CD4-positive, CD25-positive, alpha-beta regulatory T cell (primary cell): ENCODE data around the gene NUP210. TPM values are rescaled to one million over a fixed set of nuclear protein-coding genes. Genes with fewer than 3 reads are reported as not detected.

Experiments used
- ATAC-seq, 2 donors: fragments of 150-1000 bp; cut with Tn5 transposase; one replicate each; pipeline ENCODE4 v1.10.0; 2021; ENCODE audit warnings: low read depth in 2 of 2, moderate number of reproducible peaks in 2 of 2, moderate library complexity in 1 of 2
- DNase-seq, 3 donors: peaks; one replicate each; pipeline versions ENCODE4 v3.0.0 to v3.0.0-alpha.2; 2012 to 2022; ENCODE audit warnings: mixed read lengths in 1 of 3
- H3K27ac ChIP-seq: one replicate; pipeline ENCODE4 v1.7.0; 2013; ENCODE audit warnings: mild to moderate bottlenecking, low read length; ENCODE audit not compliant: insufficient read depth, poor library complexity, severe bottlenecking
- H3K27me3 ChIP-seq: one replicate; pipeline ENCODE4 v1.7.0; 2013; ENCODE audit warnings: low read length; ENCODE audit not compliant: control insufficient read depth, insufficient read depth
- H3K36me3 ChIP-seq: one replicate; pipeline ENCODE4 v1.7.0; 2013; ENCODE audit warnings: mild to moderate bottlenecking, low read length, moderate library complexity; ENCODE audit not compliant: control insufficient read depth, insufficient read depth
- H3K4me1 ChIP-seq: 2 replicates; pipeline ENCODE4 v1.7.0; 2013; ENCODE audit warnings: mild to moderate bottlenecking, low read length; ENCODE audit not compliant: insufficient read depth, control insufficient read depth, poor library complexity, severe bottlenecking
- H3K4me3 ChIP-seq: one replicate; pipeline ENCODE4 v1.7.0; 2013; ENCODE audit warnings: low read depth, mild to moderate bottlenecking, low read length, moderate library complexity
- H3K9me3 ChIP-seq, 2 experiments: 1 replicate in 1 of 2; 2 replicates in 1 of 2; pipeline ENCODE4 v1.7.0; 2013; ENCODE audit warnings: low read length in 2 of 2, mild to moderate bottlenecking in 1 of 2, moderate library complexity in 1 of 2; ENCODE audit not compliant: control insufficient read depth in 2 of 2
- H3K27ac Mint-ChIP-seq, 3 donors: one replicate each; pipeline ENCODE4 v1.8.0; 2020 to 2022; ENCODE audit warnings: mild to moderate bottlenecking in 3 of 3, mixed read lengths in 3 of 3, moderate library complexity in 2 of 3
- H3K27me3 Mint-ChIP-seq: one replicate; pipeline ENCODE4 v1.8.0; 2022; ENCODE audit warnings: mild to moderate bottlenecking, mixed read lengths
- H3K36me3 Mint-ChIP-seq: one replicate; pipeline ENCODE4 v1.8.0; 2020; ENCODE audit warnings: mixed read lengths
- H3K4me1 Mint-ChIP-seq, 4 donors: one replicate each; pipeline ENCODE4 v1.8.0; 2020 to 2022; ENCODE audit warnings: mixed read lengths in 4 of 4, mild to moderate bottlenecking in 1 of 4
- H3K4me3 Mint-ChIP-seq, 4 donors: one replicate each; pipeline ENCODE4 v1.8.0; 2020 to 2022; ENCODE audit warnings: mild to moderate bottlenecking in 4 of 4, mixed read lengths in 4 of 4, moderate library complexity in 3 of 4
- H3K9me3 Mint-ChIP-seq, 7 donors: one replicate each; pipeline ENCODE4 v1.8.0; 2020 to 2022; ENCODE audit warnings: mixed read lengths in 7 of 7, mild to moderate bottlenecking in 3 of 7, moderate library complexity in 2 of 7
- polyA plus RNA-seq, 4 donors: library from polyadenylated mRNA; unstranded; fragments of 300-500 nt; fragmentation: Illumina TruSeq; gene quantifications; one replicate each; pipeline ENCODE4 v1.2.3, GENCODE V29; 2021
- total RNA-seq: library from RNA; stranded (reverse); gene quantifications from one replicate; pipeline ENCODE4 v1.2.3, GENCODE V29; 2022

The NUP210 gene
- total and polyA plus RNA-seq, 5 donors from 2014 or later = 42.4 to 125 (median 45.4) TPM

GRCh38 chr3:13359916-13360315 is 60.2 kb downstream of the NUP210 start:
- Histone ChIP-seq H3K36me3 (peaks cover 91% of the 10 kb centered on the region), H3K4me3 (no peak overlapping the region), H3K27me3 (no peaks in the 10 kb centered on the region), H3K9me3 (no peaks in the 10 kb centered on the region), H3K27ac (no peak overlapping the region), H3K4me1 (no peaks in the 10 kb centered on the region)
- H3K27ac Mint-ChIP-seq = no peak overlapping the region
- peaks cover 0 to 9% (median 3%) of the 10 kb centered on the region in 4 donors for H3K4me1 Mint-ChIP-seq
- peaks cover 47% of the 10 kb centered on the region for H3K36me3 Mint-ChIP-seq
- H3K9me3 Mint-ChIP-seq = no peaks in the 10 kb centered on the region
- H3K4me3 Mint-ChIP-seq = no peak overlapping the region
- ATAC-seq (no peak), DNase-seq (no peak)
- H3K27me3 Mint-ChIP-seq = no peaks in the 10 kb centered on the region

- H3K4me3 ChIP-seq = no peak overlapping the region
- H3K4me1 ChIP-seq = no peaks in the 10 kb centered on the region
- Mint-ChIP-seq H3K9me3 (no peaks in the 10 kb centered on the region), H3K36me3 (peaks cover 57% of the 10 kb centered on the region), H3K4me1 (peaks cover 0 to 9% (median 4%) of the 10 kb centered on the region in 4 donors), H3K4me3 (no peak overlapping the region), H3K27me3 (no peaks in the 10 kb centered on the region), H3K27ac (peak overlapping the region in 2 of 3 donors; percentile 52 to 54)
- H3K9me3 ChIP-seq = no peaks in the 10 kb centered on the region
- no peaks in the 10 kb centered on the region for H3K27me3 ChIP-seq
- ATAC-seq = no peak
- DNase-seq = no peak
- H3K27ac ChIP-seq = no peak overlapping the region
- peaks cover 94% of the 10 kb centered on the region for H3K36me3 ChIP-seq
Observed at GRCh38 chr3:13358643-13359042, 61.5 kb downstream of the NUP210 start.

GRCh38 chr3:13358051-13358450 is 62.1 kb downstream of the NUP210 start:
- H3K27me3 Mint-ChIP-seq = no peaks in the 10 kb centered on the region
- Histone ChIP-seq H3K4me3 (no peak overlapping the region), H3K27me3 (no peaks in the 10 kb centered on the region), H3K9me3 (no peaks in the 10 kb centered on the region), H3K36me3 (peaks cover 94% of the 10 kb centered on the region), H3K4me1 (no peaks in the 10 kb centered on the region), H3K27ac (no peak overlapping the region)
- peaks cover 52% of the 10 kb centered on the region for H3K36me3 Mint-ChIP-seq
- H3K4me3 Mint-ChIP-seq = no peak overlapping the region
- H3K9me3 Mint-ChIP-seq = no peaks in the 10 kb centered on the region
- H3K4me1 Mint-ChIP-seq = peaks cover 0 to 12% (median 6%) of the 10 kb centered on the region in 4 donors
- H3K27ac Mint-ChIP-seq = no peak overlapping the region
- DNase-seq (no peak), ATAC-seq (no peak)

- H3K4me3 ChIP-seq = no peak overlapping the region
- peaks cover 50% of the 10 kb centered on the region for H3K36me3 Mint-ChIP-seq
- DNase-seq = no peak
Observed at GRCh38 chr3:13357074-13357473, 63.0 kb downstream of the NUP210 start.

GRCh38 chr3:13353936-13354542 is 66.1 kb downstream of the NUP210 start:
- ATAC-seq (no peak), DNase-seq (no peak)
- Histone ChIP-seq H3K9me3 (no peaks in the 10 kb centered on the region), H3K4me1 (peaks cover 12% of the 10 kb centered on the region), H3K27ac (no peak overlapping the region), H3K4me3 (no peak overlapping the region), H3K36me3 (peaks cover 88% of the 10 kb centered on the region), H3K27me3 (no peaks in the 10 kb centered on the region)
- no peak overlapping the region for H3K4me3 Mint-ChIP-seq
- H3K27me3 Mint-ChIP-seq = no peaks in the 10 kb centered on the region
- H3K9me3 Mint-ChIP-seq = no peaks in the 10 kb centered on the region
- peaks cover 54% of the 10 kb centered on the region for H3K36me3 Mint-ChIP-seq
- H3K4me1 Mint-ChIP-seq = peaks cover 6 to 34% (median 17%) of the 10 kb centered on the region in 4 donors
- peak overlapping the region; percentile 56 to 93 (median 60) for H3K27ac Mint-ChIP-seq

More at GRCh38 chr3:13357074-13357473, 63.0 kb downstream of the NUP210 start:
- ATAC-seq = no peak
- Mint-ChIP-seq H3K27me3 (no peaks in the 10 kb centered on the region), H3K4me1 (peaks cover 0 to 12% (median 6%) of the 10 kb centered on the region in 4 donors), H3K9me3 (no peaks in the 10 kb centered on the region), H3K4me3 (peak overlapping the region in 1 of 4 donors; percentile 59), H3K27ac (peak overlapping the region in 2 of 3 donors; percentile 31 to 78)
- Histone ChIP-seq H3K36me3 (peaks cover 96% of the 10 kb centered on the region), H3K27ac (no peak overlapping the region), H3K9me3 (no peaks in the 10 kb centered on the region), H3K4me1 (no peaks in the 10 kb centered on the region), H3K27me3 (no peaks in the 10 kb centered on the region)

GRCh38 chr3:13353506-13353905 is 66.6 kb downstream of the NUP210 start:
- no peaks in the 10 kb centered on the region for H3K9me3 Mint-ChIP-seq
- H3K4me1 ChIP-seq = peaks cover 18% of the 10 kb centered on the region
- H3K27ac ChIP-seq = no peak overlapping the region
- H3K27me3 Mint-ChIP-seq = no peaks in the 10 kb centered on the region
- DNase-seq (no peak), ATAC-seq (no peak)
- peaks cover 53% of the 10 kb centered on the region for H3K36me3 Mint-ChIP-seq
- no peaks in the 10 kb centered on the region for H3K9me3 ChIP-seq
- H3K36me3 ChIP-seq = peaks cover 83% of the 10 kb centered on the region
- H3K4me3 Mint-ChIP-seq = no peak overlapping the region
- H3K4me3 ChIP-seq = no peak overlapping the region
- peaks cover 10 to 39% (median 21%) of the 10 kb centered on the region in 4 donors for H3K4me1 Mint-ChIP-seq
- no peaks in the 10 kb centered on the region for H3K27me3 ChIP-seq
- peak overlapping the region in 2 of 3 donors; percentile 65 to 93 for H3K27ac Mint-ChIP-seq

GRCh38 chr3:13352621-13353131 is 67.4 kb downstream of the NUP210 start:
- no peaks in the 10 kb centered on the region for H3K27me3 Mint-ChIP-seq
- H3K27ac Mint-ChIP-seq = peak overlapping the region in 1 of 3 donors; percentile 73
- H3K27ac ChIP-seq = no peak overlapping the region
- DNase-seq (peak in 1 of 3 donors; percentile 56), ATAC-seq (peak in 1 of 2 donors; percentile 23)
- peaks cover 80% of the 10 kb centered on the region for H3K36me3 ChIP-seq
- peaks cover 26% of the 10 kb centered on the region for H3K4me1 ChIP-seq
- no peaks in the 10 kb centered on the region for H3K9me3 Mint-ChIP-seq
- no peak overlapping the region for H3K4me3 ChIP-seq
- H3K4me1 Mint-ChIP-seq = peaks cover 15 to 46% (median 25%) of the 10 kb centered on the region in 4 donors
- H3K36me3 Mint-ChIP-seq = peaks cover 53% of the 10 kb centered on the region
- no peaks in the 10 kb centered on the region for H3K27me3 ChIP-seq
- H3K4me3 Mint-ChIP-seq = no peak overlapping the region
- H3K9me3 ChIP-seq = no peaks in the 10 kb centered on the region

- H3K4me1 ChIP-seq = peaks cover 43% of the 10 kb centered on the region
Observed at GRCh38 chr3:13349823-13350222, 70.3 kb downstream of the NUP210 start.

More at GRCh38 chr3:13349823-13350222, 70.3 kb downstream of the NUP210 start:
- Mint-ChIP-seq H3K36me3 (peaks cover 41% of the 10 kb centered on the region), H3K4me3 (peak overlapping the region; percentile 26 to 87 (median 79)), H3K9me3 (no peaks in the 10 kb centered on the region), H3K27ac (peak overlapping the region; percentile 77 to 94 (median 89)), H3K27me3 (no peaks in the 10 kb centered on the region), H3K4me1 (peaks cover 15 to 68% (median 37%) of the 10 kb centered on the region in 4 donors)
- Histone ChIP-seq H3K9me3 (no peaks in the 10 kb centered on the region), H3K27me3 (no peaks in the 10 kb centered on the region), H3K4me3 (no peak overlapping the region), H3K36me3 (peaks cover 62% of the 10 kb centered on the region), H3K27ac (peak overlapping the region; percentile 66)
- no peak for DNase-seq
- no peak for ATAC-seq
